GM18868 (cell line): ENCODE measurements around the gene GDPD2.

Experiments
- ATAC-seq: cut with Tn5 transposase; IDR thresholded peaks from one replicate; pipeline ENCODE4 v1.9.1; 2021; ENCODE audit warnings: mild to moderate bottlenecking, moderate library complexity; ENCODE audit not compliant: unreplicated experiment

The GDPD2 gene

DNA sequence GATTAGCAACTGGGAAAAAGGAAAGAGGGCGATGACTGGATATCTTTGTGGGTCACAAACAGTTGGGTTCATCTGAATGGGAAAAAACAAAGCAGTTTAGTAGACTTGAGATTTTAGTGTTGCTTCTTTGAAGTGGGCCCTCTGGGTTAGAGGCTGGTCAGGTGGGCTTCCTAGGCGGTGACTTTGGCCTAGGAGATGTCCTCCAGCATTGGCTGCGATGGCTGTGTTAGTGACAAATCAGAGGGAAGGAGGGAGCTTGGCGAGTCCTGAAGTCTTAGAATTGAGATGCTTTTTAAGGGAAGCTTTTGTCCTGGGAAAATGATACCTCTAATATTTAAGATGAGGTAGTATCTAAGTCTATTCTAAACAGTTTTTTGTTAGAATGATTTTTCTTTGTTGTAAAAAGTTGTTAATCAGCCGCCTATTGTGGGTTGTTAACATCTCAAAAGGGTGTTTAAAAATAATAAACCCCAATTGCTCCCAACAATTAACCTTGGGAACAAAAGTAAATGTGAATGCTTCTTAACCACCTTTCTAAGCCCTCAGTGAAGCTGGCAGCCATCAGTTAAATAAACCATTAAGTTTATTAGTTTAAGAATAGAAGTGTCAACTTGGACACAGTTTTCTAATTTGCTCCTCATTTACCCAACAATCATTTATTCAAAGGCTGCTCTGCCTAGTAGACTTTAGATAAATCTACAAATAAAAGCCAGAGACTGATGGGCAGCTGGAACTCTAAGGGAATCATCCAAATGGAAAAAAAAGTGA is 53.2 kb downstream of the GDPD2 start:
- ATAC-seq = no peak

DNA sequence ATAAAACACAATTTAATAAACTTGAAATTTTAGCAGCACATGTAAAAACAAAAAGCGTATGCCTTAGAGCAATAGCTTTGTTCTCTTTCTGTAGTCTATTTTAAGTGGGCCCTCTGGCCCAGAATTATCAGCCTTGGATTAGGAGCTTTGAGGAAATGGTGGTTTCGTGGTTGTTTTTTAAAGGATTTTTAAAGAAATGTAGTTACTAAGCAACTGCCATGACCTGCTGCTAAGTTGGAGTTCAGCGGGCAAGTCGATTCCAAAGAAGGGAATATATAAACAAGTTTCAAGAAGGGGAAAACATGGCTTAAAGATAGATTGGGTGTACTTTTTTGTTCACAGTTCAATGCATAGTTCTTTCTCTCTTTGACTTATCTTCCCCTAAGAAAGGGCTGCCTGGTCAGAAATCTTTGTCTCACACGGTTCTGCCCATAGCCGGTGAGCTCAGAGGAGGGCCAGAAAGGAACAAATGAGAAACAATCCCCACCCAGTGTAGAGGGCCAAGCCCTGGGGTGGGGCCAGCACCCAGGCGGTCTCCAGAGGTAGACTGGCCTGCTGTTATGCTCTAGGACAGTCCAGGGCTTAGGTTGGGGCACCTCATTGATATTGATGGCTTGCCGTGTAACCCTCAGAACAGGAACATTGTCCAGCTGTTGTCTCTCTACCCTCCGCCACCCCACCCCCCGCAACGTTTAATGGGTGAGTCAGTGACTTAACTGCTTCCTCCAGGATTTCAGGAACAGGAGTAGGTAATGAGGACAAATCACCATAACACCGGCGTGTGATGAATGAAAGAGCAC is 54.0 kb downstream of the GDPD2 start:
- ATAC-seq = no peak

DNA sequence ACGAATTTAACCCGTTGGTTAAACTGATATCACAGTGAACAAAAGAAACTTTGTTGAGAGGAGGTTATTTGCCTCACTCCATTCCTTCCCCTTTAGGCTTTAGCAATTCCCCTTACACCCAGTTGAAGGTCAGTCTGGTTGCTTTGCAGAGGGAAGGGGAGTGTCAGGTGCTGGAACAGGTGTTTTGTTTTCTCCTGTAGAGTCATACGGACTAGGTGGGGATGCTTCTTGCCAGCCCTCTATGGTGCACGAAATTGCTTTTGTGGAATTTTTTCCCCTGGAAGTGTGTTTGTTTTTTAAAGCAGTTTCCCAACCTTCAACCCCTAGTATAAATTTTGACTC is 54.6 kb downstream of the GDPD2 start:
- no peak for ATAC-seq

DNA sequence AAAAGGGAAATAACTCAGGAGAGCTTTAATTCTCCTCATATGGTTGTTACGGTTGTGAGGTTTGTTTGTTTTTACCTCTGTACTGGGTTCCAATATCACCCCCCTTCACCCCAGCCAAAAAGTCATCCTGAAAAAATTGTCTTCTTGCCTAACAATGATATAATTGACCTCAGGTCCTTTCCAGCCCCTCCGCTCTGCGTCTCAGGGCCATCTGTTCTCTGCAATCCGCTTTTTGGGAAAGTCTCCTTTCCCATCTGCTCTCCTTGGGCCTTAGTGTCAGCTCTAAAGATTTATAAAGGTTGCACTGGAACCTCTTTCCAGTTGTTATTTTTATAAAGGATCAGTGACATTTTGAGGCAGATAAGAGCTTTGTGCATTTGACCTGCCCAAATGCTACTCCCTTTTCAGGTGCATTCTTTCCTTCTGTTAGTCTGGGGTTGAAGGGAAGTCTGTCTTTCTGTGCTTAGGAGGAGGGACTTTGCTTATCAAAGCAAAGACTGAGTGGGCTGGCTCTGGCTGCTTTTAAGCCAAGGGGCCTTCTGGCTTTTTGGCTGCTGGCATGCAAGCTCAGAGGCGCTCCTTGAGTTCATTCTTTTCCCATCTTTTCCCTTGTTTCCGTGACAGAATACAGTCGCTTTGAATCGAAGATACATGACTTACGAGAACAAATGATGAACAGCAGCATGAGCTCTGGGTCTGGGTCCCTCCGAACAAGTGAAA is 55.6 kb downstream of the GDPD2 start:
- no peak for ATAC-seq

DNA sequence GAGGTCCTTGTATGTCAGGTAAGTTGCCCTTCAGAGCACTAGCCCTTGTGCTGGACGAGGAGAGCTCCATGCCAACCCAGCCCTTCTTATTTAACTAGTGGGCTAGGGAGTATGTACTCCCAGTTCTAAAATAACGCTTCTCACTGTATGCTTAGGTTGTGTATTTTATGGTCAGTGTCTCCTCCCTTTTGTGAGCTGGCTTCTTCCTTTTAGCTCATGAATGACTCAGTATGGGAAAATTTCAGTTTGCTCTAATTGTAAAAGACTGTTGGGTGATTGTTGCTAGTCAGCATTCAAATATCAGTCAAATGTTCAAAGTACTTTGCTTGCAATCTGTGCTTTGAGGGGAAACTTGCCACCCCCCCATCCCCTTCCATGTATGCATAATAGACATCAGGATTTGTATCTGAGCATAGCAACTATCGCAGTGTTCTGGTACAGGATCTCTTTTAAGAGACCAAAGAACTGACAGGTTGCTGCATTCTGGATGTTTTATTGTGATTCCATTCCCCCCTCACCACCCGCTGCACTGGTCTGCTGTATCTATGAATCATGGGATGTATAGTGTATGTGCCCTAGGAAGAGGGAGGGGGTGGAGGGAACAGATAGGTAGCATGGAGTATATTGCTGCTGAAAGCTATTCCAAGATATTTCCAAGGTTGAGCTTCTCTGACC is 56.3 kb downstream of the GDPD2 start:
- no peak for ATAC-seq

GRCh38 chrX:70479922-70480659 is 57.0 kb downstream of the GDPD2 start:
- no peak for ATAC-seq

DNA sequence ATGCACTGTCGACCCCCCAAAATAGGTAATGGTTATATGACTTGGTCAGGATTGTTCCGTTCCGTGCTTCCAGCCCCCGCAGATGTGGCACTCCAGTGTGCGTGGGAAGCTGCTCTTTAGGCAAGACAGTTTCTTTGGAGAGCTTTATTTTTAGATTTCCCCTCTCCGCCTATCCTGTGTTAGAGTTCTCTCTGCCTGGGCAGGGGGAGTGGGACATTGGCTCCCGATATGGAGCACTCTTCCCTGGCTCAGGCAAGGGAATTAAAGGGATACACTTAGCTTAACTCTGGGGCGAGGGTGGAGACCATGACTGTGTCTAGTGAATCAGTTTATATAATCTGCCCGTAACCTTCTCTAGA is 57.5 kb downstream of the GDPD2 start:
- ATAC-seq = no peak

- no peak for ATAC-seq
These were observed 58.6 kb downstream of the GDPD2 start for GRCh38 chrX:70481471-70482270.

DNA sequence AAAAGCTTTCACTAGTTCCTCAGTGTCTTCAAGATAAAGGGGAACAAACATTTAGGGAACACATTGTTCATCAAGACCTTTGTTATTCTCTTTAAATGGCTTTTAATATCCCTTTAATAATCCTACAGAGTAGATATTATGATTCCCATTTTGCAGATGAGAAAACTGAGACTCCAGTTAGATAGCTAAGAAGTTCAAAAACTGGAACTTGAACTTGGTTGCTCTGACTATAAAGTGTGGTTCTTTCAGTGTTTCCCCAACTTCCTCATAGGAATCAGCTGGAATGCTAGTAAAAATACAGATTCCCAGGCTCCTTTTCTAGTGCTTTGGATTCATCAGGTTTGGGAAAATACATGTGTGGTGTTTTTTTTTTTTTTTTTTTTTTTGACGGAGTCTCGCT is 59.2 kb downstream of the GDPD2 start:
- ATAC-seq = no peak
